HG03565 (cell line): ENCODE measurements around the gene GRIN2A.

Experiments used
- ATAC-seq: cut with Tn5 transposase; IDR thresholded peaks from one replicate; pipeline ENCODE4 v1.9.1; 2021; ENCODE audit warnings: mild to moderate bottlenecking, moderate library complexity; ENCODE audit not compliant: unreplicated experiment

Gene GRIN2A

DNA sequence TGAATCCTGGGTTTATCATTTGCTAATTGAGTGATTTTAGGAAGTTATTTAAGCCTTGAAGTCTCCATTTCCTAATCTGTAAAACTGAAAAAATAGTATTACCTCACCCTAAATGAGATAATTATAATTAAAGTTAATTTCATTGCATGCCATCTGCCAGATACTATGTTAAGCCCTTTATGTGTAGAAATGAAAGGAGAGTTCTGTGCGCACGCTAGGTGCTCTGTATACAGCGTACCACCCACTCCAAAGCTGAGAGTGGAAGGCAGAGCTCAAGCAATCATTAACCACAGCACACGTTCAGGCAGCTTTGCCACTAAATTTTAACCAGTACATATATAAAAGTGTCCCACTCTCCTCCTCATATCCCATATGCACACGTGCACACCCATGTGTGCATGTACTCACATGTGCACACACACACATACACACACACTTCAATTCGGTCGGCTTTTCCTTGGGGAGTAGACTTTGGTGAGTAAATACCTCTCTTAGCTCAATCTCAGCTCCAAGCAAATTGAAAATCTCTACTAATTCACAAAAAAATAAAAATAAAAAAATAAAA is 204.8 kb downstream of the GRIN2A start:
- ATAC-seq, result no peak

GRCh38 chr16:9976601-9977000 is 205.6 kb downstream of the GRIN2A start:
- no peak for ATAC-seq

DNA sequence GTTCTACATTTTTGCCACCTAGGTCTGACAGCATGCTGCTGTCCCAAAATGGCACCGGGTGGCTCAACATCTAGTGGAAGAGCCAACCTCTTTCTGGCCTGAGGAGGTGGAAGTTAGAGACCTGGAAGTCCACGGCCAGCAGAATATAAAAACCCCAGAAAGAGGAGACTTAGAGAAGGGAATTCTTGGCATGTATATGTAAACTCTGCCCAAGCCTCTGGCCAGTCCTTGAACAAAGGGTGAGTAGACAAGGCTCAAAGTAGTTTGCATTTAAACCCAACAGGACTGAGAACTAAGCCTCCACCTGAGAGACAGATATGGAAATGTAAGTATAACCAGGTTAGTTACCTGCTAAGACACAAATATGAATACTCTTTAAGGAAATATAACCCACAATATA is 210.3 kb downstream of the GRIN2A start:
- no peak for ATAC-seq

- ATAC-seq, result no peak
These were observed 211.4 kb downstream of the GRIN2A start for GRCh38 chr16:9970796-9971195.

GRCh38 chr16:9970244-9970643 is 212.0 kb downstream of the GRIN2A start:
- ATAC-seq, result no peak

DNA sequence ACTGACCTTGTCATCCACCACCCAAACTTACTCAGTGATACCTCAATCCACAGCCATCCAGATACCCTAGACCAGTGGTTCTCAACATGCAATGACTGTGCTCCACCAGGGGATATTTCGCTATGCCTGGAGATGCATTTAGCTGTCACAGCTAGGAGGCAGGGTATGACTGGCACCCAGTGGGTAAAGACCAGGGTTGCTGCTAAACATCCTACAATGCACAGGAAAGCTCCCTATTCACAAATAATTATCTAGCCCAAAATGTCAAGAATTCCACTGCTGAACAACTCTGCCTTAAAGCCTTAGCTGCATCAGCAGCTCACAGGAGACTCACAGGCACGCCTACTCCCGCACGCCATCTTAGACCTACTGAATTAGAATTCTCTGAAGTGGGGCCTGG is 212.6 kb downstream of the GRIN2A start:
- no peak for ATAC-seq

DNA sequence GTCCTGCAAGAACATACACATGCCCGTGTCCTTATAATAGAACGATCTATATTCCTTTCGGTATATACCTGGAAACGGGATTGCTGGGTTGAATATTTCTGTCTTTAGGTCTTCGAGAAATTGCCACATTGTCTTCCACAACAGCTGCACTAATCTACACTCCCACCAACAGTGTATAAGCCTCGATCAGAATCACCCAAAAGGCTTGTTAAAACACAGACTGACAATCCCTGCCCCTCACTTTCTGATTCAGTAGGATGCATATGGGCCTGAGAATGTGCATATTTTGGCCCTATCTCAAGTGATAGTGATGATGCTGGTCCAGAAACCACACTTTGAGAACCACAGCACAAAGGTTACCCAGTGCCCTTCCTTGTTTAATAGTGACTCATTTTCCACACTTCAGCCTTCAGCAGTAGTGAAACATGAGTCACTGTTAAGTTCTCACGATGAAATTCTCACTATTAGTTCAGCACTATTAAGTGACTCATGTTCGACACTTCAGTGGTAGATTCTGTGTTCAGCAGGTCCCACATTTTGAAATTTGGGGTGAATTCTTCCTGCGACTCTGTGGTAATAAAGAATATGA is 215.6 kb downstream of the GRIN2A start:
- peak; percentile 81 for ATAC-seq

- ATAC-seq, result no peak
These were observed 217.1 kb downstream of the GRIN2A start for GRCh38 chr16:9965079-9965478.

- no peak for ATAC-seq
These were observed 217.8 kb downstream of the GRIN2A start for GRCh38 chr16:9964426-9964825.

- no peak for ATAC-seq
These were observed 224.8 kb downstream of the GRIN2A start for GRCh38 chr16:9957433-9957832.

- ATAC-seq, result no peak
These were observed 225.2 kb downstream of the GRIN2A start for GRCh38 chr16:9957002-9957401.

- ATAC-seq, result no peak
These were observed 226.6 kb downstream of the GRIN2A start for GRCh38 chr16:9955677-9956076.

DNA sequence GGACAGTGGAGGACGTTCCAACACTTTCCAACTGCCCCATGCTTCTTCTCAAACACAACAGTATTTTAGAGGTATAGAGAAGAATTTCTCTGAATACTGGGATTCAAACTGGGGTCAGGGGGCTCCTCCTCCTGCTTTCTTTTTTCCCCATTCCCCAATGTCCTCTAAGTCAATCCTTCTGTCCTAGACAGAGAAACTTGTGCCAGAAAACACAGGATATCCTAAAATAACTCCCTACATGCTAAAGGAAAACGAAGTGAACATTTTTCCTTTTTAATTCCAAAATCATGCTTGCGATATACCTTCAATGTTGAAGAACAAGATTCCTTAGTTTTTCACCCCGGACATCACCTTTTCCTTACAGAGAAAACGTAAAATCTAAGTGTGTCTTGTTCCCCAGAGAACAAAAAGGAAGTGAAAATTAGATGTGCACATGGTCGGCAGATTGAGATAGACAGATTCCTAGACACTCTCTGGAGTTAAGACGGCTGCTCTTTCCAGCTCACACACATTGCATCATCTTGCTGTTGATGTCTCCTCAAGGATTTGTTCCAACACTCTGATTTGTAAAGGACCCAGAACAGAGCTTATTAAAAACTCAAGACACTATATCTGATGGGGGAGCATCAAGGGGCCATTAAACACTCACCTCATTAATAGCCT is 228.2 kb downstream of the GRIN2A start:
- ATAC-seq, result no peak

GRCh38 chr16:9950658-9951057 is 231.6 kb downstream of the GRIN2A start:
- ATAC-seq, result no peak

GRCh38 chr16:9949396-9949795 is 232.8 kb downstream of the GRIN2A start:
- ATAC-seq, result no peak

DNA sequence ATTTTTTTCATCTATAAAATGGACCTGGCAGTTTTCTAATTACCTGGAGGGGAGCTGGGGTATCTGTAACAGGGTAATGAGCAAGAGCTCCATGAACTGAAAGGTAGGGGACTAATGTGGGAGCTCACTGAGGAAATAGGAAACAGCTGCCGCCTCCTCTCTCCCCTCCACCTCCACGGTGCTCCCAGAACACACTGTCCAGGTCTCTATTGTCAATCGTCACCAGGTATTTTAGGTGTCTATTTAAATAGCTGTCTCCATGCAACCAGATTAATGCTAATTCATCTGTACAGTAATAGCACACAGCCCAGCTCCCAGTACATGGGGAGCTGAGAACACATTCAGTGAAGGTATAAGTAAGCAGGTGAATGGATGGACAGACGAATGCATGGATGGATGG is 233.3 kb downstream of the GRIN2A start:
- no peak for ATAC-seq

- ATAC-seq, result no peak
These were observed 236.1 kb downstream of the GRIN2A start for GRCh38 chr16:9946022-9946720.

GRCh38 chr16:9943121-9943520 is 239.1 kb downstream of the GRIN2A start:
- no peak for ATAC-seq

- ATAC-seq, result no peak
These were observed 241.0 kb downstream of the GRIN2A start for GRCh38 chr16:9941245-9941644.

- ATAC-seq, result no peak
These were observed 247.3 kb downstream of the GRIN2A start for GRCh38 chr16:9934723-9935508.
